ENCODE results near the gene CTIF. TPM values are rescaled to one million over a fixed set of nuclear protein-coding genes. Genes with fewer than 3 reads are reported as not detected.
A peak's percentile ranks its signal among the peaks of the same experiment; 100 is the strongest.

The CTIF gene
- total RNA-seq, 3 donors from 2014 or later, result 13.2 to 50.3 (median 19.6) TPM

DNA sequence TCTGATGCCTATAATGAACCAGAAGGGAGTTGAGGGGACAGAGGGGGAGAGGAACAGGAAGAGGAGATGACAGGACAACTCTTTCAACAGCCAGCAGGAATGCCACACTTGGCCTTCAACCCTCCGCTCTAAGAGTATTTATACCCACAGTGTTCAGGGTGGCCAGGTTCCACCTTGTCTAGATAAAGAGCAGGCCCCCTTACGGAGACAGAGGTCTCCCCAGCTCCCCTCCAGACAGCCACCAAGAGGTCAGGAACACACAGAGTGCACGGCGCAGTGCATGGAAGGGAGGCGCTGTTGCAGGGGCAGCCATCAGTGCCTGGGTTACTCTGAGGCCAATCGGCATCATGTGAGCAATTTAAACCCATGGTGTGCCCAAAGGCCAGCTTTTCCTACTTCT is 235.0 kb downstream of the CTIF start:
- intact Hi-C loops (cut with DNase I, micrococcal nuclease), result loop anchor here in 1 of 2 donors (10.0 kb wide), 1 partner anchor 271 kb away; no protein-coding TSS in a partner anchor

DNA sequence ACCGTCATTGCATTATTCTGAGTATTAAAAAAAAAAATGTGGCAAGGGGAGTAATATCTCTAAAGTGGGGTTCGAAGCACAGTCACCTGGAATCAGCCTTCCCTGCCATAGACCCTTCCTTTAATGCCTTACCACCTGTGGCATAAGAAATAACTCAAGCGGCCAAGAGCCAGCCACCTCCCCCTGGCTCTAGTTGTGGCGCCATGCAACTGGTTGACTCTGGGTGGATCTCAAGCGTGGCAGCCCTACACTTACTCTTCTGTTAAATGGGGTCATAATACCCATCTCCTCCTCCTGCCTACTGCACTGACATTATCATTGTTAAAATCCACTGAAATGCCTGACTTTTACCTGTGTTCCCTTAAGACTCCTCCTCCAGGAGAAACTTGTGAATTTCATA is 236.1 kb downstream of the CTIF start:
- ATAC-seq, result no peak
- no peak for DNase-seq
- Histone ChIP-seq H3K36me3 (ENCODE audit: low read depth) (no peaks in the 10 kb centered on the region), H3K4me3 (no peak overlapping the region), H3K9me3 (no peaks in the 10 kb centered on the region), H3K4me1 (ENCODE audit: low read depth) (peaks cover 14% of the 10 kb centered on the region)
- TF ChIP-seq, protein P1, sequence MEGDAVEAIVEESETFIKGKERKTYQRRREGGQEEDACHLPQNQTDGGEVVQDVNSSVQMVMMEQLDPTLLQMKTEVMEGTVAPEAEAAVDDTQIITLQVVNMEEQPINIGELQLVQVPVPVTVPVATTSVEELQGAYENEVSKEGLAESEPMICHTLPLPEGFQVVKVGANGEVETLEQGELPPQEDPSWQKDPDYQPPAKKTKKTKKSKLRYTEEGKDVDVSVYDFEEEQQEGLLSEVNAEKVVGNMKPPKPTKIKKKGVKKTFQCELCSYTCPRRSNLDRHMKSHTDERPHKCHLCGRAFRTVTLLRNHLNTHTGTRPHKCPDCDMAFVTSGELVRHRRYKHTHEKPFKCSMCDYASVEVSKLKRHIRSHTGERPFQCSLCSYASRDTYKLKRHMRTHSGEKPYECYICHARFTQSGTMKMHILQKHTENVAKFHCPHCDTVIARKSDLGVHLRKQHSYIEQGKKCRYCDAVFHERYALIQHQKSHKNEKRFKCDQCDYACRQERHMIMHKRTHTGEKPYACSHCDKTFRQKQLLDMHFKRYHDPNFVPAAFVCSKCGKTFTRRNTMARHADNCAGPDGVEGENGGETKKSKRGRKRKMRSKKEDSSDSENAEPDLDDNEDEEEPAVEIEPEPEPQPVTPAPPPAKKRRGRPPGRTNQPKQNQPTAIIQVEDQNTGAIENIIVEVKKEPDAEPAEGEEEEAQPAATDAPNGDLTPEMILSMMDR (IDR thresholded peaks at IDR 0.05), result no peak
- intact Hi-C loops (cut with DNase I, micrococcal nuclease), result loop anchor here in 1 of 2 donors (10.0 kb wide), 1 partner anchor 270 kb away; no protein-coding TSS in a partner anchor

More for the DNA sequence above, 235.0 kb downstream of the CTIF start:
- Histone ChIP-seq H3K36me3 (ENCODE audit: low read depth) (no peaks in the 10 kb centered on the region), H3K9me3 (no peaks in the 10 kb centered on the region), H3K4me1 (ENCODE audit: low read depth) (peaks cover 14% of the 10 kb centered on the region), H3K4me3 (no peak overlapping the region)
- DNase-seq (peak in 1 of 3 donors; percentile 7), ATAC-seq (no peak)
- TF ChIP-seq, protein P1 (IDR thresholded peaks at IDR 0.05), result no peak

DNA sequence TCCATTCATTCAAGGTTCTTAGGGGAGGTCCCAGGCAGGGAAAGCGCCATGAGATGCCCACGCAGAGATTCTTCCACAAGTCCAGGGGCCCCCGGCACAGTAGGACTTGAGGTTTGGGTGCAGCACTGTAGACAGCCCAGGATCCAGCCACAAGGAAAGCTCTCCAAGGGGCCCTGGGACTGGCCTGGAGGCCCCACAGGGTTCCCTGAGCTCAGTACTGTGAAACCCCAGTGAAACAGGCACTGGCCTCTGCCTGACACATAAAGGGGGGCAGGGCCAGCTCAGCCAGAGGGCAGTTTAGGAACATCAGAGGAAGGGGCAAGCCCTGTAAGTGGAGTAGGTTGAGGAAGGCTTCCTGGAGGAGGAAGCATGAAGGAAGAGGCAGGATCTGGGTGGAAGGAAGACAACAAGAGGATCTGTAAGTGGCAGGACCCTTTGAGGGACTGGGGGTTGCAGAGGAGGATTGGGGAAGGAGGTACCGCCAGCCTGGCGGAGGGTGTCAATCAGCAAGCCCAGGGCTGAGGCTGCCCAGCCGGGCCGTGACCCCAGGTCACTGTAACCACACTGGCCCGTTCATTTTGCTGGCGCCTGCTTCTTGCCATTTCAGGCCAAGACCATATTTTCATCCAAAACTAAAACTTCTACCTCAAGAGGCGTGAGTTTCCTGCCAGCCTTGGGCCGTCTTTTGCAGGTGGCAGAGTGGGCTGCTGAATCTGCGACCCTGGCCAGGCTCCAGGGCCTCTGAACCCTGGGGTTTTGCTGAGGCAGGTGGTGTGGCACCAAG is 236.7 kb downstream of the CTIF start:
- H3K36me3 ChIP-seq (ENCODE audit: low read depth), result no peaks in the 10 kb centered on the region

DNA sequence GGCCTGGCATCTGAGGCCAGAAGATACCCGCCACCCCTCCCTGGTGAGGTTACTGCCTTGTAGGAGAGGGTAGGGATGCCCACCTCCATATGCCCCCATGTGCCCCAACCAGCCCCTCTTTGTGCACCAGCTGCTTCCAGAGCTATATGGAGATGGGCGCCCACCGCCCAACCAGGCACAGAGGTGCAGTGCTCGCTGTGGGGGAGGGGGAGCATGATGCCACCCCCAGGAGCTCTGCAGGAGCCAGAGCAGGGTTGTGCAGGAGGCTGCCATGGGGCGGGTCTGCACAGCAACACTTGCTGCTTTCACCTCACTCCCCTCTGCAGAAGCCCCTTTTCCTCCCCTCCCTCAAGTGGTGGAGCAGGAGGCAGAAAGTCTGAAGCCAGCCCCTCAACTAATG is 237.3 kb downstream of the CTIF start:
- intact Hi-C loops (cut with DNase I, micrococcal nuclease), result loop anchor here in 1 of 2 donors (10.0 kb wide), 1 partner anchor 269 kb away; no protein-coding TSS in a partner anchor
- DNase-seq (no peak), ATAC-seq (no peak)
- TF ChIP-seq, protein P1 (IDR thresholded peaks at IDR 0.05), result no peak
- no peak overlapping the region for H3K4me3 ChIP-seq
- no peaks in the 10 kb centered on the region for H3K9me3 ChIP-seq
- peaks cover 24% of the 10 kb centered on the region for H3K4me1 ChIP-seq (ENCODE audit: low read depth)
- no peaks in the 10 kb centered on the region for H3K36me3 ChIP-seq (ENCODE audit: low read depth)

More for the DNA sequence above, 236.7 kb downstream of the CTIF start:
- TF ChIP-seq, protein P1 (IDR thresholded peaks at IDR 0.05), result no peak
- peaks cover 18% of the 10 kb centered on the region for H3K4me1 ChIP-seq (ENCODE audit: low read depth)
- intact Hi-C loops (cut with DNase I, micrococcal nuclease), result loop anchor here in 1 of 2 donors (10.0 kb wide), 1 partner anchor 269 kb away; no protein-coding TSS in a partner anchor
- ATAC-seq (no peak), DNase-seq (no peak)
- no peaks in the 10 kb centered on the region for H3K9me3 ChIP-seq
- no peak overlapping the region for H3K4me3 ChIP-seq

DNA sequence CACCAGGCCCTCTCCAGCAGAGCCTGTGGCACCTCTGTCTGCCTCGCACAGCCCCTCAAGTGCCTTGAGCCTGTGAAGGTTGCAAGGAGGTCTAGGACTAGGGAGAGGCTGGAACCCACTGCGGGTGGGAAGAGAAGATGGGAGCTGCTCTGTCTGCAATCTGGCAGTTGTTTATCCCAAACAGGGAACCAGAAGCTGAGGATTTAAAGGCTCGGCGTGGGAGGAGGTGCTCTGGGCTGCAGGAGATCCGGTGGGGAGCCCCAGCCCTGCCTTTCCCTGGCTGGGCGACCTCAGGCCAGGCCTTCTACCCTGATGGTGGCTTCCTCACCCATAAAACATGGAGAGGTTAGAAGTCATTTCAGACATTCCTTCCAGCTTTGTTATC is 237.8 kb downstream of the CTIF start:
- Histone ChIP-seq H3K4me1 (ENCODE audit: low read depth) (peaks cover 26% of the 10 kb centered on the region), H3K36me3 (ENCODE audit: low read depth) (no peaks in the 10 kb centered on the region), H3K4me3 (no peak overlapping the region), H3K9me3 (no peaks in the 10 kb centered on the region)
- ATAC-seq (no peak), DNase-seq (no peak)
- TF ChIP-seq, protein P1 (IDR thresholded peaks at IDR 0.05), result no peak
- intact Hi-C loops (cut with DNase I, micrococcal nuclease), result loop anchor here in 1 of 2 donors (10.0 kb wide), 1 partner anchor 268 kb away; no protein-coding TSS in a partner anchor

Measured in mucosa of descending colon (tissue), 3 donors.